ENCODE measurements around the gene GRXCR2.

DNA sequence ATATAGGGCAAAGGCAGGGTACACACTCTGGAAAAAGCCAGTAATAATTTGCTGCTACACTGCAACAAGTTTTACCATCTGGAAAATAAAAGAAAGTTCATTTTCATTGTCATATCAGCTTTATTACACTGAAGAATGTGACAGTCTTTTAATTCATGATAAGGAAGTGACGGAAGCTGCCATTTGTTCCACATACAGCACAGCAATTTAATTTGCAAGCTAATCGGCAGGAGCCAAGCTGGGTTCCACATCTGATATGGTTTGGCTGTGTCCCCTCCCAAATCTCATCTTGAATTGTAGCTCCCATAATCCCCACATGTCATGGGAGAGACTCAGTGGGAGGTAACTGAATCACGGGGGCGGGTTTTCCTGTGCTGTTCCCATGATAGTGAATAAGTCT is 54.2 kb downstream of the GRXCR2 start:
- TF ChIP-seq, protein P1, sequence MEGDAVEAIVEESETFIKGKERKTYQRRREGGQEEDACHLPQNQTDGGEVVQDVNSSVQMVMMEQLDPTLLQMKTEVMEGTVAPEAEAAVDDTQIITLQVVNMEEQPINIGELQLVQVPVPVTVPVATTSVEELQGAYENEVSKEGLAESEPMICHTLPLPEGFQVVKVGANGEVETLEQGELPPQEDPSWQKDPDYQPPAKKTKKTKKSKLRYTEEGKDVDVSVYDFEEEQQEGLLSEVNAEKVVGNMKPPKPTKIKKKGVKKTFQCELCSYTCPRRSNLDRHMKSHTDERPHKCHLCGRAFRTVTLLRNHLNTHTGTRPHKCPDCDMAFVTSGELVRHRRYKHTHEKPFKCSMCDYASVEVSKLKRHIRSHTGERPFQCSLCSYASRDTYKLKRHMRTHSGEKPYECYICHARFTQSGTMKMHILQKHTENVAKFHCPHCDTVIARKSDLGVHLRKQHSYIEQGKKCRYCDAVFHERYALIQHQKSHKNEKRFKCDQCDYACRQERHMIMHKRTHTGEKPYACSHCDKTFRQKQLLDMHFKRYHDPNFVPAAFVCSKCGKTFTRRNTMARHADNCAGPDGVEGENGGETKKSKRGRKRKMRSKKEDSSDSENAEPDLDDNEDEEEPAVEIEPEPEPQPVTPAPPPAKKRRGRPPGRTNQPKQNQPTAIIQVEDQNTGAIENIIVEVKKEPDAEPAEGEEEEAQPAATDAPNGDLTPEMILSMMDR (conservative IDR thresholded peaks at IDR 0.05), result no peak
- no peak for TF ChIP-seq ZFX (IDR thresholded peaks at IDR 0.05)
